DND-41 (cell line): ENCODE results near the gene GAGE10.

Experiments
- CTCF ChIP-seq: IDR thresholded peaks from 2 replicates; pipeline ENCODE4 v1.5.1; 2012; ENCODE audit warnings: borderline replicate concordance, low read length, moderate library complexity, mild to moderate bottlenecking; ENCODE audit not compliant: poor library complexity, severe bottlenecking; ENCODE audit errors: extremely low read depth
- EZH2 ChIP-seq: IDR thresholded peaks from 3 replicates; pipeline ENCODE4 v1.6.1; 2012; ENCODE audit warnings: borderline replicate concordance, low read depth, mild to moderate bottlenecking, moderate library complexity, low read length, inconsistent platforms; ENCODE audit not compliant: severe bottlenecking

- TF ChIP-seq CTCF (no peak), EZH2 (no peak)
Measured at GRCh38 chrX:49300703-49301102, 2.7 kb upstream of the GAGE10 start.
